GM13976 (cell line): ENCODE measurements around the gene ZNF593.

Experiments used
- DNase-seq: peaks from one replicate; pipeline ENCODE4 v3.0.0; 2012; ENCODE audit warnings: low spot score
- in situ Hi-C: fragments of 300-500 bp; cut with MboI; formaldehyde crosslinking; loops from one replicate; pipeline ENCODE4 v1.12.0; 2022; ENCODE audit warnings: low sequenced_read_pairs, mixed read lengths, inconsistent platforms; ENCODE audit not compliant: unreplicated experiment
- TF ChIP-seq, protein P1 (sequence below): IDR thresholded peaks from 2 replicates; pipeline ENCODE4 v1.5.1; 2012; ENCODE audit warnings: borderline replicate concordance, mild to moderate bottlenecking; ENCODE audit not compliant: insufficient read depth; ENCODE audit errors: extremely low read depth, missing control alignments, control extremely low read depth

Gene ZNF593

DNA sequence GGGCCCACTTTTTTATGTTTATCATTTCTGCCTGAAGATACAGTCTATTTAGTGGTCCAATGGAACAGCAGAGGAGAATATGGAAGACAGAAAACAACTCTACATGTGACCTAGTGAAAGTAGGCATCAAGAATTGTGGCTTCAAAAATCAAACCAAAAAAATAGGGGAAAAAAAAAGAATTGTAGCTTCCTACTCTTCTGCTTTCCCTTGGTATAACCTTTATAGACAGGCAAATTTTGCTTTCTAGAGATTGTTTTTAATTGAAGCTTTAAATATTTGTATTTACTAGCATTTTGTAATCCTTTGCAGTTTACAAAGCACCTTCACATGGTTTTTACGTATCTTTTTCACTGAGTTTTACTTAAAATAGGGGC, 43.8 kb upstream of the ZNF593 start:
- TF ChIP-seq, protein P1, sequence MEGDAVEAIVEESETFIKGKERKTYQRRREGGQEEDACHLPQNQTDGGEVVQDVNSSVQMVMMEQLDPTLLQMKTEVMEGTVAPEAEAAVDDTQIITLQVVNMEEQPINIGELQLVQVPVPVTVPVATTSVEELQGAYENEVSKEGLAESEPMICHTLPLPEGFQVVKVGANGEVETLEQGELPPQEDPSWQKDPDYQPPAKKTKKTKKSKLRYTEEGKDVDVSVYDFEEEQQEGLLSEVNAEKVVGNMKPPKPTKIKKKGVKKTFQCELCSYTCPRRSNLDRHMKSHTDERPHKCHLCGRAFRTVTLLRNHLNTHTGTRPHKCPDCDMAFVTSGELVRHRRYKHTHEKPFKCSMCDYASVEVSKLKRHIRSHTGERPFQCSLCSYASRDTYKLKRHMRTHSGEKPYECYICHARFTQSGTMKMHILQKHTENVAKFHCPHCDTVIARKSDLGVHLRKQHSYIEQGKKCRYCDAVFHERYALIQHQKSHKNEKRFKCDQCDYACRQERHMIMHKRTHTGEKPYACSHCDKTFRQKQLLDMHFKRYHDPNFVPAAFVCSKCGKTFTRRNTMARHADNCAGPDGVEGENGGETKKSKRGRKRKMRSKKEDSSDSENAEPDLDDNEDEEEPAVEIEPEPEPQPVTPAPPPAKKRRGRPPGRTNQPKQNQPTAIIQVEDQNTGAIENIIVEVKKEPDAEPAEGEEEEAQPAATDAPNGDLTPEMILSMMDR = no peak
- in situ Hi-C loops = no loop called here

DNA sequence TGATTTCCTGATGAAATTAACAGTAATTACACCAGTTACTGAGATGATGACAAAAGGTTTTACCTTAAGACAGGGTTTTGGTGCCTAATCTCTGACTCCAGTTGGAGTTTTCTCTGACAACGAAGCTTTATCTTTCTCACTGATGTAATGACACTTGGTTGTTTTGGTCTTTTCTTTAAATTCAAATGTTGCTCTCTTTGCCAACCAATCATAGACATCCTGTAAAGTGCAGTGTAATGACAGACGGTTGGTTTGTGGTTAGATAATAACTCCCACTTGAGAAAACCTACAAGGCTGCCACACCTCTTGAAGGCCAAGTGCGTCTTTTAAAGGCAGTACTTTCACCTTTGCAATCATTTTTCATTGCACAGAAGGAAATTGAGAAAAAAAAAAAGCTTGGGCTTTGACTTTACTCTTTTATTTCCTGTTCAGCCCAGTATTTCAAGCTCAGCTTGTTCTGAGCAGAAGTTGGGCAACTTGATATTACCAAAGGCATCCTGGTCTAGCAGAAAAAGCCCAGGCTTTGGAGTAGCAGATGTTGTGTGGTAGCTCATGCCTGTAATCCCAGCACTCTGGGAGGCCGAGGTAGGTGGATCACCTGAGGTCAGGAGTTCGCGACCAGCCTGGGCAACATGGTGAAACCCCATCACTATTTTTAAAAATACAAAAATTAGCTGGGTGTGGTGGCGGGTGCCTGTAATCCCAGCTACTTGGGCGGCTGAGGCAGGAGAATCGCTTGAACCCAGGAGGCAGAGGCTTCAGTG, 43.2 kb upstream of the ZNF593 start:
- in situ Hi-C loops = no loop called here
- TF ChIP-seq, protein P1 = no peak
- peak; percentile 73 for DNase-seq

More for the DNA sequence above, 43.8 kb upstream of the ZNF593 start:
- no peak for DNase-seq

DNA sequence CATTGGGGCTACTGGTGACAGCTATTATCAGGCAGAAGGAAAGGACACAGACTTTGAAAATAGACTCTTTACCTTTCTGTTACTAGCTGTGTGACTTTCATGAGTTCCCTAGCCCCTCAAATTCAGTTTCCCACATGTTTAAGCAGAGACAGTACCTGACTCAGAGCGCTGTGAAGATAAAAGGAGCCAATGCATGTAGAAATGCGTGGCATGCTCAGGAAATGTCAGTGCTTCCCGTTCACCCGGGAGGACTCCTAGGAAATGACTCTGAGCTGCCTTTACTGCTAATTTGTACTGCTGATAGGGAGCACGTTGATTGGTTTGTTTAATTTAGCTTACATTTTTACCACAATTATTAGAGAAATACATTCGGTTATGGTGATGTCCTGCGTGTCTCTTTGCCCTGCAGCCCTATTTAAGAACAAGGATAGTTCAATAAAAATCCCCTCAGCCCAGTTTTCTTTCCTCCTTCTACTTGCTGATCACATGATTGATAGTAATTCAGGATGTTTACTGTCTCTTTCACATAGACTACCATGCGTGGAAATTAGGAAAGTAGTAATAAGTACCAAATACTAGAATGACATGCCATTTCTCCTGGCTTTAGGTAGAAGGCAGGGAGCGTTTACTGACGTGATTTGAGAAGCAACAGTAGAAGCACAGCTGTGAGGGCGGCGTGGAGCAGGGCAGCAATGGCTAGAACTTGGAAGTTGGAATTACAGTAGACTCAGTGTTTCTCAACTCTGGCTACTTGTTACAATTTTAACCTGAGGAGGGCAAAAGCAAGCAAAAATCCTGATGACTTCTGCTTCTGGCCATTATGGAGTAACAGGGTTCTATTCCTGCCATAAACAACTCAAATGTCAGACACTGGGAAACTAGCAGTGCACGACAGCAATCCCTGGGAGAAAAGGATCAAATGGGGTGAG, 42.2 kb upstream of the ZNF593 start:
- in situ Hi-C loops = no loop called here
- TF ChIP-seq, protein P1 = no peak
- no peak for DNase-seq

DNA sequence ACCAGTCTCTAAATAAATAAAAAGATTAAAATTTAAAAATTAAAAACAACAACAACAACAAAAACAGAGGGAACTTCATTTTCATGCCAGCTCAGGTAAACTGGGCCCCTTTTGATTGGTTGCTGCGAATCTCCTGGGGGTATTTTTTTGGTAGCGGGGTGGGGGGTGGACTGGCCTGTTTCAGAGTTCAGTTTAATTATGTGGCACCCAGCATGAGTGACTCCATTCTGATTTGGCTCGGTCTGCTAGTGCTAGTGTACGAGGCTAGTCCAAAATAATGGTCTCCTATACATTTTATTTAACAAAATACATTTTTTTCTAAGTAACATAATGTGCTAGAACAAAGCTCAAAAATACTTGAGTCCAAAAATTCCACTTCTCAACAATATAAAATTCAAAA, 39.9 kb upstream of the ZNF593 start:
- TF ChIP-seq, protein P1 = no peak
- in situ Hi-C loops = no loop called here
- no peak for DNase-seq

DNA sequence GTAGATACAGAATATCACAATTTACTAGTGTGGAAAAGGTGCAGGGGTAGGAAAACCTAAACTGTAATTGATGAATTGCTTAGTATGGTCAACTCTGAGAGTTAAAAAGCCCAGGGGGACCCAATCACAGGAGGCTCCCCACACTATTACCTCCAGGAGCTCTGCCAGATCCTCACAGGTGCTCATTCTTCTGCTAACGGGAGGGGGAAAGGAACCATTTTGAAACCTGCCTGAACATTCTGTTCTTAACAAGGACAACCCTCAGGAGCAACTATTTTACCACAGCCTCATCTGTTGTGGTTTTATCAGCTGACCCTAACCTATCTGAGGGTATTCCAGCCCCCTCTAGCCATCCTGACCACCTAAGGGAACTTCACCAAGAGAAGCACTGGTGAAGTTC, 39.0 kb upstream of the ZNF593 start:
- in situ Hi-C loops = no loop called here
- TF ChIP-seq, protein P1 = no peak
- no peak for DNase-seq

DNA sequence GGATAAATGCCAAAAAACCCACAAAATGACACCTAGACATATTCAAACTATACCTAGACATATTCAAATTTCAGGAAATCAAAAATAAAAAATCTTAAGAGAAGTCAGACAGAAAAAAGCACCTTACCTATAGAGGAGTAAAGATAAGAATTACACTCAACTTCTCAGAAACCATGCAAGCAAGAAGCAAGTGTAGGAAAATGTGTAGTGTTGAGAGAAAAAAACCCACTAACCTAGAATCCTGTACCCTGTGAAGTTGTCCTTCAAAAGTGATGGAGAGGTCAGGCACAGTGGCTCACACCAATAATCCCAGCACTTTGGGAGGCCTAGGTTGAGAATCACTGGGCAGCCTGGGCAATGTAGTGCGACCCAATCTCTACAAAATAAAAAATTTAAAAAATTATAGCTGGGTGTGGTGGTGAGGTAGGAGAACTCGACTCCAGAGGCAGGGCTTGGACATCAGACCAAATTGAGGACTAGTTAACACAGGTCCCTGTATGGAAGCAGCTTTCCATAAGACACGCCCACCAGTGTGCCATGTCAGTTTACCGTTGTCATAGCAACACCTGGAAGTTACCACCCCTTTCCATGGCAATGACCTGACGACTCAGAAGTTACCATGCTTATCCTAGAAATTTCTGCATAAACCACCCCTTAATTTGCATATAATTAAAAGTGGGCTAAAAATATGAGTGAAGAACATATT, 37.4 kb upstream of the ZNF593 start:
- TF ChIP-seq, protein P1 = no peak
- DNase-seq = no peak
- in situ Hi-C loops = no loop called here
